Endothelial cell of umbilical vein (primary cell): Measurements from ENCODE around the gene COQ9. TPM values are rescaled to one million over a fixed set of nuclear protein-coding genes. Genes with fewer than 3 reads are reported as not detected.

Experiments used
- BruUV-seq: library from RNA; stranded (reverse); fragments of 400-500 nt; replicated peaks from 2 replicates; lab custom pipeline; 2021; lab: Mats Ljungman, UMichigan
- CTCF ChIA-PET: fragments of 300-600, 350-600 bp; sonication (Branson Sonifier 250); formaldehyde crosslinking; loops from one replicate; lab custom pipeline; 2021; ENCODE audit warnings: antibody characterized with exemption, inconsistent platforms; lab: Charles Lee
- POLR2A ChIA-PET: fragments of 300-600, 350-600 bp; sonication (Branson Sonifier 250); formaldehyde crosslinking; loops from one replicate; lab custom pipeline; 2021; ENCODE audit warnings: antibody characterized with exemption, inconsistent platforms; lab: Charles Lee
- DNase-seq: peaks from one replicate; pipeline ENCODE4 v3.0.0-alpha.2; 2011; ENCODE audit warnings: low read depth, low spot score
- FAIRE-seq: peaks from 2 replicates; lab custom pipeline; 2011; peaks lifted over from hg19 to GRCh38; lab: Jason Lieb, UNC
- H2AFZ ChIP-seq: 2 replicates; pipeline ENCODE4 v1.6.0; 2012; ENCODE audit warnings: low read depth, low read length, control low read depth, inconsistent platforms
- H3K27ac ChIP-seq: 2 replicates; pipeline ENCODE4 v1.5.1; 2011; ENCODE audit warnings: low read depth, mild to moderate bottlenecking, control low read depth, low read length, moderate library complexity; ENCODE audit not compliant: insufficient read depth
- H3K27me3 ChIP-seq, 2 experiments: 2 replicates each; pipeline versions ENCODE4 v1.6.0 to v1.6.1; 2011; ENCODE audit warnings: low read length in 2 of 2, mixed read lengths in 1 of 2; ENCODE audit not compliant: control insufficient read depth in 2 of 2, insufficient read depth in 2 of 2
- H3K36me3 ChIP-seq, 2 experiments: 2 replicates in 1 of 2; 3 replicates in 1 of 2; pipeline ENCODE4 v1.5.1; 2011; ENCODE audit warnings: low read length in 2 of 2, mild to moderate bottlenecking in 1 of 2, moderate library complexity in 1 of 2; ENCODE audit not compliant: control insufficient read depth in 2 of 2, insufficient read depth in 2 of 2; ENCODE audit errors: extremely low read depth in 1 of 2
- H3K4me1 ChIP-seq: 3 replicates; pipeline ENCODE4 v1.5.1; 2011; ENCODE audit warnings: mild to moderate bottlenecking, low read length; ENCODE audit not compliant: control insufficient read depth, insufficient read depth; ENCODE audit errors: extremely low read depth
- H3K4me2 ChIP-seq: 2 replicates; pipeline ENCODE4 v1.6.1; 2011; ENCODE audit warnings: low read length, control low read depth, mixed read lengths; ENCODE audit not compliant: insufficient read depth
- H3K4me3 ChIP-seq, 3 experiments: fragments of 200-600 bp in 1 of 3; sonication (generic), shearing (Covaris generic) in 1 of 3; replicated peaks in 1 of 3; 2 replicates each; pipeline ENCODE4 v1.5.1; 2011 to 2016; ENCODE audit warnings: control low read depth in 3 of 3, low read length in 3 of 3, mild to moderate bottlenecking in 2 of 3, inconsistent platforms in 1 of 3, low read depth in 1 of 3, moderate library complexity in 1 of 3; ENCODE audit not compliant: insufficient read depth in 1 of 3
- H3K79me2 ChIP-seq: 2 replicates; pipeline ENCODE4 v1.6.0; 2012; ENCODE audit warnings: low read length, inconsistent platforms; ENCODE audit not compliant: control insufficient read depth, insufficient read depth
- H3K9ac ChIP-seq: replicated peaks from 2 replicates; pipeline ENCODE3; 2011; ENCODE audit warnings: low read length, control low read depth; ENCODE audit not compliant: insufficient read depth; ENCODE audit errors: extremely low read depth
- H3K9me1 ChIP-seq: replicated peaks from 3 replicates; pipeline ENCODE4 v1.6.0; 2011; ENCODE audit warnings: mild to moderate bottlenecking, low read length; ENCODE audit not compliant: control insufficient read depth, insufficient read depth; ENCODE audit errors: extremely low read depth
- H3K9me3 ChIP-seq: replicated peaks from 2 replicates; pipeline ENCODE4 v1.5.1; 2012; ENCODE audit warnings: low read length, inconsistent platforms; ENCODE audit not compliant: control insufficient read depth, insufficient read depth
- H4K20me1 ChIP-seq: replicated peaks from 2 replicates; pipeline ENCODE3; 2011; ENCODE audit warnings: mild to moderate bottlenecking, low read length; ENCODE audit not compliant: control insufficient read depth, insufficient read depth; ENCODE audit errors: extremely low read depth
- CTCF ChIP-seq, 2 donors: IDR thresholded peaks; 1 replicate in 1 of 2; 2 replicates in 1 of 2; pipeline ENCODE4 v1.5.1; 2011; ENCODE audit warnings: low read length in 2 of 2, mild to moderate bottlenecking in 2 of 2, moderate library complexity in 2 of 2, control low read depth in 1 of 2, inconsistent platforms in 1 of 2, low read depth in 1 of 2; ENCODE audit not compliant: insufficient read depth in 1 of 2; ENCODE audit errors: extremely low read depth in 1 of 2
- EZH2 ChIP-seq: IDR thresholded peaks from 2 replicates; pipeline ENCODE4 v1.6.1; 2012; ENCODE audit warnings: borderline replicate concordance, low read depth, mild to moderate bottlenecking, moderate library complexity, low read length, inconsistent platforms; ENCODE audit not compliant: severe bottlenecking
- FOS ChIP-seq: IDR thresholded peaks from 2 replicates; pipeline ENCODE4 v1.6.1; 2011; ENCODE audit warnings: mild to moderate bottlenecking, low read length, moderate library complexity, borderline replicate concordance; ENCODE audit not compliant: insufficient read depth
- GATA2 ChIP-seq: IDR thresholded peaks from 2 replicates; pipeline ENCODE4 v1.7.0; 2011; ENCODE audit warnings: low read depth, mild to moderate bottlenecking, moderate library complexity, mixed read lengths, low read length; ENCODE audit not compliant: insufficient read length, insufficient read depth
- JUN ChIP-seq: IDR thresholded peaks from 2 replicates; pipeline ENCODE4 v1.6.1; 2011; ENCODE audit warnings: borderline replicate concordance, low read depth; ENCODE audit not compliant: insufficient read length, insufficient read depth
- MYC ChIP-seq: IDR thresholded peaks from one replicate; pipeline ENCODE4 v1.6.1; 2011; ENCODE audit warnings: mild to moderate bottlenecking, low read depth, low read length
- POLR2A ChIP-seq: IDR thresholded peaks from 2 replicates; pipeline ENCODE4 v1.6.1; 2012; ENCODE audit warnings: low read depth, mild to moderate bottlenecking, control low read depth, low read length
- POLR2AphosphoS5 ChIP-seq: IDR thresholded peaks from 2 replicates; pipeline ENCODE4 v1.6.1; 2012; ENCODE audit warnings: low read depth, mild to moderate bottlenecking, control low read depth, low read length, moderate library complexity; ENCODE audit not compliant: insufficient read depth
- dilution Hi-C: fragments of 300-500 bp; cut with MboI; formaldehyde crosslinking; loops from one replicate; pipeline ENCODE4 v1.15.0; 2019; ENCODE audit warnings: low sequenced_read_pairs; ENCODE audit not compliant: extremely low pct_ligation_motif_present
- intact Hi-C: fragments of 100-400 bp; cut with micrococcal nuclease; formaldehyde crosslinking; loops from one replicate; pipeline ENCODE4 v1.10.0; 2022
- polyA plus RNA-seq, 4 experiments: library from polyadenylated mRNA; depleted of rRNA in 3 of 4; stranded (reverse) in 3 of 4; unstranded in 1 of 4; fragments of >200 nt; gene quantifications; 2 replicates each; pipeline versions ENCODE4 v1.2.1 to v1.2.3, GENCODE V29; 2011 to 2012; ENCODE audit warnings: missing spikeins in 1 of 4
- total RNA-seq: library from RNA; stranded (reverse); gene quantifications from 2 replicates; pipeline ENCODE4 v1.2.3, GENCODE V29; 2021
- TF ChIP-seq, protein P1 (sequence below): IDR thresholded peaks from 2 replicates; pipeline ENCODE4 v1.6.1; 2011; ENCODE audit not compliant: insufficient read depth, insufficient read length

The COQ9 gene
- total and polyA plus RNA-seq, 2 donors (not counting 3 experiments of a cell fraction or from before 2014, with no cell fraction given): 42.5 to 78.3 TPM

DNA sequence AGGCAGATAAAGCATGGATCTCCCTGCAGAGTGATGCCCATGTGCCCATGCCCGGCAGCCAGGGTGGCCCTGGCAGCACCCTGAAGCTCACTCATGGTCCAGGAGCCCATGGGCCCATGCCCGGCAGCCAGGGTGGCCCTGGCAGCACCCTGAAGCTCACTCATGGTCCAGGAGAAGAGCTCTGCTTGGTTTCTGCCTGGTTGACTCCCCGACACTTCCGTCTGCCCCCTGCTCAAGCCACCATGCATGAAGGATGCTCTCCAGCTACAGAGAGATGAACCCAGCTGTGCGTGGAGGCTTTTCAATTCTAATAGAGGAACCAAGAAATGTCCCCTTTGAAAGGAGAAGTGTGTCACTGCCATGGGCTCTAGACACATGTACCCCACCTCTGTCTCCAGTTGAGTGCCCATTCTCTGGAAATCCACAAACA is 34.0 kb upstream of the COQ9 start:
- ChIA-PET POLR2A (interaction anchor here (0.7 kb wide), 1 partner anchor 498 kb away, joined by 4 read pairs; no protein-coding TSS in a partner anchor), CTCF (interaction anchor here (0.6 to 16.2 kb wide), 4 partner anchors 8 to 108 kb away, joined by 3 to 507 read pairs (median 4); partner anchors contain the start of gene CCL17)
- no TSS peak for BruUV-seq
- no peaks in the 10 kb centered on the region for H4K20me1 ChIP-seq
- FAIRE-seq (no peak), DNase-seq (no peak)
- no peak overlapping the region for H3K9ac ChIP-seq
- dilution Hi-C loops: loop anchor here (25.0 kb wide), 1 partner anchor 101 kb away; no protein-coding TSS in a partner anchor
- no peak for TF ChIP-seq POLR2AphosphoS5
- TF ChIP-seq MYC: no peak
- TF ChIP-seq EZH2: no peak
- no peak for TF ChIP-seq POLR2A
- no peak for TF ChIP-seq GATA2
- TF ChIP-seq, protein P1, sequence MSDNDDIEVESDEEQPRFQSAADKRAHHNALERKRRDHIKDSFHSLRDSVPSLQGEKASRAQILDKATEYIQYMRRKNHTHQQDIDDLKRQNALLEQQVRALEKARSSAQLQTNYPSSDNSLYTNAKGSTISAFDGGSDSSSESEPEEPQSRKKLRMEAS: no peak
- TF ChIP-seq CTCF (IDR thresholded peaks at IDR 0.05; ENCODE audit: extremely low read depth in 1 of 2, insufficient read depth in 1 of 2, low read depth in 1 of 2, low read length in 2 of 2): no peak
- no peak for TF ChIP-seq FOS
- no peak for TF ChIP-seq JUN
- no peaks in the 10 kb centered on the region for H3K36me3 ChIP-seq
- H3K9me3 ChIP-seq: no peaks in the 10 kb centered on the region
- no peak overlapping the region for H3K4me2 ChIP-seq
- H2AFZ ChIP-seq: no peak overlapping the region
- H3K4me1 ChIP-seq: peaks cover 17% of the 10 kb centered on the region
- H3K27ac ChIP-seq: no peak overlapping the region
- no peaks in the 10 kb centered on the region for H3K9me1 ChIP-seq
- intact Hi-C loops: no loop called here
- no peak overlapping the region for H3K4me3 ChIP-seq
- no peaks in the 10 kb centered on the region for H3K79me2 ChIP-seq
- no peaks in the 10 kb centered on the region for H3K27me3 ChIP-seq
